Memory B cell (primary cell): Measurements from ENCODE around the gene HNRNPD.
"Not testable (repeated sequence)": the region's sequence is repeated elsewhere in the genome, so short reads cannot be mapped to it uniquely, and the experiment has no call there.

ENCODE experiments used
- ATAC-seq: fragments of 150-1000 bp; cut with Tn5 transposase; 2 replicates; pipeline ENCODE4 v1.10.0; 2021; ENCODE audit warnings: low read depth, mild to moderate bottlenecking, moderate library complexity
- DNase-seq, 2 donors: peaks; one replicate each; pipeline ENCODE4 v3.0.0; 2022; ENCODE audit warnings: low spot score in 2 of 2
- H3K27ac Mint-ChIP-seq: one replicate; pipeline ENCODE4 v1.8.0; 2022; ENCODE audit warnings: mild to moderate bottlenecking, moderate library complexity, mixed read lengths
- H3K27me3 Mint-ChIP-seq: one replicate; pipeline ENCODE4 v1.8.0; 2022; ENCODE audit warnings: mixed read lengths
- H3K36me3 Mint-ChIP-seq: one replicate; pipeline ENCODE4 v1.8.0; 2022; ENCODE audit warnings: mild to moderate bottlenecking, mixed read lengths
- H3K4me1 Mint-ChIP-seq: one replicate; pipeline ENCODE4 v1.8.0; 2022; ENCODE audit warnings: mixed read lengths
- H3K4me3 Mint-ChIP-seq: one replicate; pipeline ENCODE4 v1.8.0; 2022; ENCODE audit warnings: mild to moderate bottlenecking, moderate library complexity, mixed read lengths
- H3K9me3 Mint-ChIP-seq: one replicate; pipeline ENCODE4 v1.8.0; 2022; ENCODE audit warnings: mixed read lengths

Gene HNRNPD

DNA sequence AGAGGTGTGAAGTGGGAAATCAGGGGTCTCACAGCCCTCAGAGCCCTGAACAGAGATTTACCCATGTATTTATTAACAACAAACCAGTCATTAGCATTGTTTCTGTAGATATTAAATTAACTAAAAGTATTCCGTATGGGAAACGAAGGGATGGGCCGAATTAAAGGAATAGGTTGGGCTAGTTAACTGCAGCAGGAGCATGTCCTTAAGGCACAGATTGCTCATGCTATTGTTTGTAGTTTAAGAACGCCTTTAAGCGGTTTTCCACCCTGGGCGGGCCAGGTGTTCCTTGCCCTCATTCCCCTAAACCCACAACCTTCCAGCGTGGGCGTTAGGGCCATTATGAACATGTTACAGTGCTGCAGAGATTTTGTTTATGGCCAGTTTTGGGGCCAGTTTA is 12.5 kb upstream of the HNRNPD start:
- H3K36me3 Mint-ChIP-seq, ATAC-seq, DNase-seq, H3K4me3 Mint-ChIP-seq, H3K4me1 Mint-ChIP-seq, H3K27me3 Mint-ChIP-seq, H3K9me3 Mint-ChIP-seq, H3K27ac Mint-ChIP-seq: not testable (repeated sequence)

DNA sequence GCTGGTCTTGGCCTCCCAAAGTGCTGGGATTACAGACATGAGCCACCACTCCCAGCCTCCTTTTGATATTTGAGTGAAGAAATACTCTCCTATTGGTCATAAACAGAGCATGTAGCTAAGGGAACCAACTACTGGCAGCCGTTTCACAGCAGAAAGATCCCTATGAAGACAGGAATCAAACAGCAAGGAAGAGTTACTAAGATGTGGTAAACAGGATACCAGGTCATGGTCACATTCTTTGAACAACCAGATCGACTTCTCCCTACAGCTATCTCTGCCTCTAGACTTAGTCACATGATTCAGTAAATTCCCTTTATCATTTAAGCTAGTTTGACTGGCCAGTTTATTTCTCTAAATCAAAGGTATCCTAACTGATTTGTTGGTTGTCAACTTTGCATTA is 9.0 kb upstream of the HNRNPD start:
- Mint-ChIP-seq H3K36me3 (peaks cover 9% of the 10 kb centered on the region), H3K27me3 (peaks cover 3% of the 10 kb centered on the region), H3K9me3 (peaks cover 4% of the 10 kb centered on the region), H3K27ac (no peak overlapping the region), H3K4me1 (peaks cover 6% of the 10 kb centered on the region), H3K4me3 (no peak overlapping the region)
- ATAC-seq (peak; percentile 58), DNase-seq (no peak)

DNA sequence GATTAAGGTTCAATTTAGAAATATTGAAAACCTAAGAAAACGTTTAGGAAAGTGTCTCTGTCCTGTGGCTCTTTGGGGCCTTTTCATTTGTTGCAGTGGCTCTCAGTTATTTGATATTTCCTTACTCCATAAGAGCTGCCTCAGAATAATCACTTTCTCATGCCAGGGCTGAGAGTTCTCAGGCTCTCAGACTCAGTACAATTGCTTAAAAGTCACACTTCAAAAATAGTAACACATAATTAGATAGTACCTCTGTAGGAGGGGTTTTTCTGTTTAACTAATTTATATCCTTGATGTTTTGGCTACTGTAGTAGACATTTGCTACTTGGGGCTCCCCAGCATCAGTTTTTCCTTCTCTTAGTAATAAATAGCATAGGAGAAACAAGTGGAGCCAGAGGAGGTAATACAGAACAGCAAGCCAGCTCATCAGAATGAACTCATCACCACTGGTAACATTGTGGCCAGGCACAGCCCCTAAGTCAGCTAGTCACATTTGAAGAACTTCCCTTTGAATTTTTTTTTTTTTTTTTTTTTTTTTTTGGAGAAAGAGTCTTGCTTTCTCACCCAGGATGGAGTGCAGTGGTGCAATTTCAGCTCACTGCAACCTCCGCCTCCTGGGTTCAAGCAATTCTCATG is 8.0 kb upstream of the HNRNPD start:
- Mint-ChIP-seq H3K27me3 (peaks cover 3% of the 10 kb centered on the region), H3K4me3 (no peak overlapping the region), H3K27ac (no peak overlapping the region), H3K36me3 (peaks cover 11% of the 10 kb centered on the region), H3K9me3 (peaks cover 4% of the 10 kb centered on the region), H3K4me1 (peaks cover 6% of the 10 kb centered on the region)
- no peak for DNase-seq
- no peak for ATAC-seq

DNA sequence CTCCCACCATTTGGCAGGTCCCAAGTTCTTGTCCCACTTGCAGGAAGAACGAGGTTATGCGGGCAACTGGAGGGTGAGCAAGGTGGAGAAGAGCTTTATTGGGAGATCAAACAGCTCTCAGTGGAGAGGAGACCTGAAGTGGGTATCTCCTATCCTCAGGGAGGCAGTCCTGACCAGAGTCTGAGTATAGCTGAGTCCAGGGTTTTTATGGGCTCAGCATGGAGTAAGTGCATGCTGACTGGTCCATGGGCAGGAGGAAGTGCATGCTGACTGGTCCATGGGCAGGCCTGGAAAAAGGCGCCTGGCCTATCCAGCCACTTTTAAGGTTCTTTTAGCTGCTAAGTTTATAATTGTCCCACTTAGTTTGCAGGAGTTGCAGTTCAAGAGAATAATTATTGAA is 7.4 kb upstream of the HNRNPD start:
- DNase-seq (no peak), ATAC-seq (no peak)
- H3K4me3 Mint-ChIP-seq, result no peak overlapping the region
- H3K9me3 Mint-ChIP-seq, result peaks cover 4% of the 10 kb centered on the region
- H3K4me1 Mint-ChIP-seq, result peaks cover 9% of the 10 kb centered on the region
- H3K36me3 Mint-ChIP-seq, result peaks cover 11% of the 10 kb centered on the region
- no peak overlapping the region for H3K27ac Mint-ChIP-seq
- H3K27me3 Mint-ChIP-seq, result peaks cover 3% of the 10 kb centered on the region

DNA sequence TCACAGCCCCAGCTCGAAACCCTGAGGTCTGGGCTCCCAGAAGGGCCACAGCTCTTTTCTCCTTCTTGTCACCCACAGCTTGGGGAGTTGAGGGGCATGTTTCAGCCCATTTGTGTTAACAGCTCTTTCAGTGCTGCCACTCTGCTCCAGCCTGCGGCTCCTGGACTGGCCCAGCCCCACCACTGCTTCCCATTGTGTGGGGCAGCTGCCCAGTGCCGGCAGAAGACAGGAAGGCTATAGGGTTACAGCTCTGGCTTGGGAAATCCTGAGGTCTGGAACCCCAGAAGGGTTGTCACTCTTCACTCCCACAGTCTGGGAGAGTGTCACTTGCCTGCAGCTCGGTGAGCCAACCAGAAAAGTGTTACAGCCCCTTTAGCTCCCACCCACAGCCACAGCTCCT is 7.0 kb upstream of the HNRNPD start:
- no peak overlapping the region for H3K27ac Mint-ChIP-seq
- no peak for ATAC-seq
- peaks cover 9% of the 10 kb centered on the region for H3K36me3 Mint-ChIP-seq

DNA sequence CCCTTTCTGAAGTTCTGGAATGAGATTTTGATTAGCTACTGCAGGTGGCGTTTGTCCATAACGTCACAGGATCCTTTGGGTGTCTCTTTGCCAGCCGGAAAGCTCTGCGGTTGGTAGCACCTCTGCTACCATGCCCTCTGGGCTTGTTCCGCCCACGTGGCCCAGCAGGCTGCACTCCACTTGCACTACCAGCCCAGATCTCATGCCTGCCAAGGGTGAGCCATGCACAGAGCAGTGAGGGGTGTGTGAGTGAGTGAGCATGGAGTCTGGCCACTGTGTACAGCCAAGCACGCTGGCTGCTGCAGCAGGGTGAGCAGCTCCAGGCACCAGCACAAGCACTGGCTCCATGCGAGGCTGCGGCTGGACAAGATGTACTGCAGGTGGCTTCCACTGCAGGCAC is 6.6 kb upstream of the HNRNPD start:
- peaks cover 12% of the 10 kb centered on the region for H3K4me1 Mint-ChIP-seq
- H3K27ac Mint-ChIP-seq, result no peak overlapping the region
- H3K36me3 Mint-ChIP-seq, result peaks cover 7% of the 10 kb centered on the region
- H3K27me3 Mint-ChIP-seq, result no peaks in the 10 kb centered on the region
- no peaks in the 10 kb centered on the region for H3K9me3 Mint-ChIP-seq
- DNase-seq (no peak), ATAC-seq (no peak)
- H3K4me3 Mint-ChIP-seq, result no peak overlapping the region

More for the DNA sequence above, 7.0 kb upstream of the HNRNPD start:
- no peak overlapping the region for H3K4me3 Mint-ChIP-seq
- peaks cover 3% of the 10 kb centered on the region for H3K9me3 Mint-ChIP-seq
- peaks cover 12% of the 10 kb centered on the region for H3K4me1 Mint-ChIP-seq
- H3K27me3 Mint-ChIP-seq, result peaks cover 2% of the 10 kb centered on the region
- DNase-seq, result no peak

DNA sequence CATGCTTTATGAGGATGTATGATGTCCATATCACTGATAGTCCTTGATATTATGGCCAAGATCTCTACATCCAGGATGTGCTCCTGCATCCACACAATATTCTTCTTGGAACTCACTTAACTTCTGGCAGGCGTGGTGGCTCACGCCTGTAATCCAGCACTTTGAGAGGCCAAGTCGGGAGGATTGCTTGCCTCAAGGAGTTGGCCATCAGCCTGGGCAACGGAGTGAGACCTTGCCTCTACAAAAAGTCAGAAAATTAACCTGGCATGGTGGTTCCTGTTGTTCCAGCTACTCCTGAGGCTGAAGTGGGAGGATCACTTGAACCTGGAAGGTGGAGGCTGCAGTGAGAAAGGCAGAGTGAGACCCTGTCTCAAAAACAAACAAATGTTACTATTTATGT is 2.3 kb upstream of the HNRNPD start:
- ATAC-seq (no peak), DNase-seq (no peak)
- Mint-ChIP-seq H3K4me3 (peak overlapping the region; percentile 2), H3K4me1 (peaks cover 20% of the 10 kb centered on the region), H3K27me3 (no peaks in the 10 kb centered on the region), H3K27ac (no peak overlapping the region), H3K9me3 (no peaks in the 10 kb centered on the region), H3K36me3 (peaks cover 11% of the 10 kb centered on the region)

DNA sequence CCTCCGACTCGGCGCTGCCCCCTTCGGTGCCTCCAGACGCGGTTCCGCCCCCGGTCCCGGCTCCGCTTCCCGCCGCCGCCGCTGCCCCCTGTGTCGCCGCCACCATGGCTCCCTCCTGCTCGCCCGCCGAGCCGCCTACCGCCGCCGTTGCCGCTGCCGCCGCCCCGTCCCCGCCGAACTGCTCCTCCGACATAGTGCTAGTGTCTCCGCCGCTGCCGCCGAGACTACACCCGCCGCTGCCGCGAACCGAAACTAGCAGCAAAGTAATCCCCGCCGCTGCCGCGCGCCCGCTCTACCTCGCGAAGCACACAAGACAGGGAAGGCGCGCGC is 340 bp downstream of the HNRNPD start:
- peak overlapping the region; percentile 88 for H3K4me3 Mint-ChIP-seq
- H3K9me3 Mint-ChIP-seq, result no peaks in the 10 kb centered on the region
- H3K27me3 Mint-ChIP-seq, result no peaks in the 10 kb centered on the region
- peak overlapping the region; percentile 96 for H3K27ac Mint-ChIP-seq
- ATAC-seq (peak; percentile 41), DNase-seq (no peak)
- peaks cover 29% of the 10 kb centered on the region for H3K4me1 Mint-ChIP-seq
- H3K36me3 Mint-ChIP-seq, result peaks cover 10% of the 10 kb centered on the region

DNA sequence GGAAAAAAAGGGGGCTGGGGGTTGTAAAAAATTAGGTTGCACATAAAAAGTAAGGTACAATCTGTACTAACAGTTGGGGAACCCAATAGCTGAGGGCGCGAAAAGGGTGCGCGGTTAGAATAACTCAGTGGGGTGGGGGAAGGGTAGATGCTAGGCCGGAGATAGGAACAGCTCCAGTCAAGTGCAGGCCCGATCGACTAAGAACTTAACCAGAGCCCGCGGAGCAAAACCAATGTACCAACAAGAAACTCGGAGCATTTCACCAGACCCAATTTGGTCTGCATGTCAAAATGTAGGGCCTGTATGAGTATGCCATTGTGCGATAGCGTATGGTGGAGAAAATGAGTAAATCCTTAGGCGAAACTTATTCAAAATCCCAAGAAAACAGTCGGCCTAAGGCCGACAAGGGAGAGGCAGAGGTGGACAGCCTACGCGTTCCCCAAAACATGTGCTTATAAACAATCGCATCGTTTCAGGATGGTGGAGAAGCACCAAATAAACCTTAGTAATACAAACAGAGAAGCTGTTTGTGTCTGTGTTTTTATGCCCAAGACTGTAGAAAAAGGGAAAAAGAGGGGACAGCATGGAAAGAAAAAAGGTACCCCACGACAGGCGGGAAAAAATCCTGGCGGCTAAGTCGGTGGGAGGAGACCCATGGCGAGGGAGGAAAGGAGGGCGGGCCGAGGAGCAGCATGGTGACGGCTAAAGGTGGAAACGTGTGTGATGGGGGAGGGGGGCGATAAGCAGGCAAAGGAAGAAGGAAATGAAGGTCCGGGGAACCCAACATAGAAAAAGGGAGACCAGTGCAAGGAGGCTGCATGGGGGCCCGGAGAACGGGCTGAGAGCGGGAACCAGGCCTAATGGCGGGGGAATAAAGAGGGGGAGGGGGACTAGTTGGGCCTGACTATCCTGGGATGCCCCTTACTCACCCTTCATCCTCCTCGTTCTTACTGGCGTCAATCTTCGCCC is 990 bp downstream of the HNRNPD start:
- Mint-ChIP-seq H3K9me3 (no peaks in the 10 kb centered on the region), H3K27ac (peak overlapping the region; percentile 96), H3K4me1 (peaks cover 30% of the 10 kb centered on the region), H3K36me3 (peaks cover 9% of the 10 kb centered on the region), H3K4me3 (peak overlapping the region; percentile 88), H3K27me3 (no peaks in the 10 kb centered on the region)
- ATAC-seq, result peak; percentile 10
- DNase-seq, result peak in 1 of 2 donors; percentile 40

DNA sequence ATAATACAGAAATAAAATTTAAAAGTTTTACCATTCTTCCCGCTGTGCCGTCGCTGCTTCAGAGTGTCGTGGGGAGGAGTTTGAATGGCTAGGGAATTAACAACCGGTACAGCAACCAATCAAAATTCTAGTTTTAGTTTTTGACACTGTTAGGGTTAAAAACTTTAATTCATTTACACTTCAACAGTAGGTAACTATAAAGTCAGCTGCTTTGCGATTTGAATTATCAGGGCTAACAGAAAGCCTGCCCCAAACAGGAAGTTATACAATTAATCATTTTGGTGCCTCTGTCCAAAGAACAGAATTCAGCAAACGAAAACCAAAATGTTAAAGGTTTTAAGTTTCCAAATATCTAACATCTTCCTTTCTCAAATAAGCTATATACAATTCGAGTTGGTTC is 2.3 kb downstream of the HNRNPD start:
- Mint-ChIP-seq H3K9me3 (no peaks in the 10 kb centered on the region), H3K4me3 (peak overlapping the region; percentile 88), H3K4me1 (peaks cover 34% of the 10 kb centered on the region), H3K36me3 (peaks cover 9% of the 10 kb centered on the region), H3K27ac (peak overlapping the region; percentile 96), H3K27me3 (no peaks in the 10 kb centered on the region)
- no peak for ATAC-seq
- DNase-seq, result no peak

DNA sequence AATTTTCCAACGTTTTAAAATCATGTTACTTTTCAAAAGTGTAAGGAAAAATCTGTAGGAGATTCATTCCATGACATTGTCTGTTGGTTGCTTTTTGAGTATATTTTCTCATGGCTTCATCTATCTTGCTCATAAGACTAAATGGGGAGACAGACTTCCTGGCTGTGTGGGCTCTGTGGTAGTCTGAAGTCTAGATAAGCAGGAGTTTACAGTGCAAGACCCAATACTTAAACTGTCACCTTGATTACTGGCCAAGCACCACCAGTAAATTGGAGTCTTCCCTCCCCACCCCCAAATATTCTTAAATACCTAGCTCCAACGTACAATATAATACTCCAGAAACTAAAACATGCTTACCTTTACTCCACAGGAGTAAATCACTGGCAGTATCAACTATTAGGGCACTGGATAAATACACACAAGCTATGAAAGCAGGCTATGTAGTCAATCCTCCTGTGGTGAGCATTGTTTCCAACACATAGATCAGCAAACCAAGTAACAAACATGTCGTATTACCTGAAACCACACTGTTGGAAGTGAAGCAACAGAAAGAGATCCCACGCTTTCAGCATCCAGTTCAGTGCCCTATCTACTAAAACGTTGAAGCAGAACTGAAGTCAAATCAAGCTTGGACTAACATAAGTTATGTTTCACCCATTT is 6.2 kb downstream of the HNRNPD start:
- Mint-ChIP-seq H3K4me1 (peaks cover 44% of the 10 kb centered on the region), H3K36me3 (peaks cover 10% of the 10 kb centered on the region), H3K4me3 (no peak overlapping the region), H3K9me3 (no peaks in the 10 kb centered on the region), H3K27me3 (no peaks in the 10 kb centered on the region), H3K27ac (peak overlapping the region; percentile 55)
- ATAC-seq (no peak), DNase-seq (no peak)

DNA sequence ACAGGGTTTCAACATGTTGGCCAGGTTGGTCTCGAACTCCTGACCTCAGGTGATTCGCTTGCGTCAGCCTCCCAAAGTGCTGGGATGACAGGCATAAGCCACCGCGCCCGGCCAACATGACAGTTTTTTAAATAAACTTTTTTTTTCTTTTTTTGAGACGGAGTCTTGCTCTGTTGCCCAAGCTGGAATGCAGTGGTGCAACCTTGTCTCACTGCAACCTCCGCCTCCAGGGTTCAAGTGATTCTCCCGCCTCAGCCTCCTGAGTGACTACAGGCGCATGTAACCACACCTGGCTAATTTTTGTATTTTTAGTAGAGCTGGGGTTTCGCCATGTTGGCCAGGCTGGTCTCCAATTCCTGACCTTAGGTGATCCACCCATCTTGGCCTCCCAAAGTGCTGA is 7.4 kb downstream of the HNRNPD start:
- H3K4me3 Mint-ChIP-seq, H3K36me3 Mint-ChIP-seq, DNase-seq, H3K27me3 Mint-ChIP-seq, H3K27ac Mint-ChIP-seq, ATAC-seq, H3K9me3 Mint-ChIP-seq: not testable (repeated sequence)
- peaks cover 45% of the 10 kb centered on the region for H3K4me1 Mint-ChIP-seq

DNA sequence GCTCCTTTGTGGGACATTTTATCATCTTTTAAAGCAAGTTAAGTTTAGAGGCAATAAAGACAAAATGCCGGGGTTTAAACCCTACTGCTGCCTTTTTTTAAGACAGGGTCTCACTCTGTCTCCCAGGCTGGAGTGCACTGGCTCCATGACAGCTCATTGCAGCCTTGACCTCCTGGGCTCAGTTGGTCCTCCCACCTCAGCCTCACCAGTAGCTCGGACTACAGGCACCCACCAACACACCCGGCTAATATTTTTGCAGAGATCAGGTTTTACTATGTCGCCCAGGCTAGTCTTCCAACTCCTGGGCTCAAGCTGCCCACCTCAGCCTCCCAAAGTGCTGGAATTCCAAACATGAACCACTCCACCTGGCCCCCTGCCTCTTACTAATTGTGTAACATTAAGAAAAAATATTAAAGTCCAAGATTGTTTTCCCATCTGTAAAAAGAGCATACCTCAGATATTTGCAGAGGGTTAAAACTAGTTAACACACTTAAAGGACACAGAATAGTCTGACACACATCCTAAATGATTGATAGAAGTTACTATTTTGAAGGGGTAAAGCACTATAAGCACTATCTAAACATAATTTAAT is 9.8 kb downstream of the HNRNPD start:
- Mint-ChIP-seq H3K4me3 (no peak overlapping the region), H3K9me3 (no peaks in the 10 kb centered on the region), H3K27ac (peak overlapping the region; percentile 80), H3K4me1 (peaks cover 46% of the 10 kb centered on the region), H3K36me3 (peaks cover 6% of the 10 kb centered on the region), H3K27me3 (no peaks in the 10 kb centered on the region)
- DNase-seq (no peak), ATAC-seq (no peak)

DNA sequence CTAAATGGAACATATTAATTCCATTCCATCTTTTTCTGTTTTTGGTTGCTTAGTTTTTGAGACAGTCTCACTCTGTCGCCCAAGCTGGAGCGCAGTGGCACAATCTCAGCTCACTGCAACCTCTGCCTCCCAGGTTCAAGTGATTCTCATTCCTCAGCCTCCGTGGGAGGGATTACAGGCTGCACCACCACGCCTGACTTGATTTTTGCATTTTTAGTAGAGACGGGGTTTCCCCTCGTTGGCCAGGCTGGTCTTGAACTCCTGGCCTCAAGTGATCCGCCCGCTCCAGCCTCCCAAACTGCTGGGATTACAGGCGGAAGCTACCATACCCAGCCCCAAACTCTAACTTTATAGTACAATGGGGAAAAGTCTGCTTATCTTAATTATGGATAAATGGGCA is 11.2 kb downstream of the HNRNPD start:
- peaks cover 13% of the 10 kb centered on the region for H3K36me3 Mint-ChIP-seq
- peak overlapping the region; percentile 7 for H3K4me3 Mint-ChIP-seq

More for the DNA sequence above, 11.2 kb downstream of the HNRNPD start:
- H3K4me1 Mint-ChIP-seq, result peaks cover 53% of the 10 kb centered on the region
- H3K27ac Mint-ChIP-seq, result peak overlapping the region; percentile 65
- H3K27me3 Mint-ChIP-seq, result no peaks in the 10 kb centered on the region
- ATAC-seq (peak; percentile 55), DNase-seq (no peak)
- H3K9me3 Mint-ChIP-seq, result no peaks in the 10 kb centered on the region
